Activated T-cell treated with anti-CD3 and anti-CD28 coated beads for 4 hours (primary cell): ENCODE data around the gene GAS6.

ENCODE experiments used
- DNase-seq: peaks from one replicate; pipeline ENCODE4 v3.0.0-alpha.2; 2020

Gene GAS6

DNA sequence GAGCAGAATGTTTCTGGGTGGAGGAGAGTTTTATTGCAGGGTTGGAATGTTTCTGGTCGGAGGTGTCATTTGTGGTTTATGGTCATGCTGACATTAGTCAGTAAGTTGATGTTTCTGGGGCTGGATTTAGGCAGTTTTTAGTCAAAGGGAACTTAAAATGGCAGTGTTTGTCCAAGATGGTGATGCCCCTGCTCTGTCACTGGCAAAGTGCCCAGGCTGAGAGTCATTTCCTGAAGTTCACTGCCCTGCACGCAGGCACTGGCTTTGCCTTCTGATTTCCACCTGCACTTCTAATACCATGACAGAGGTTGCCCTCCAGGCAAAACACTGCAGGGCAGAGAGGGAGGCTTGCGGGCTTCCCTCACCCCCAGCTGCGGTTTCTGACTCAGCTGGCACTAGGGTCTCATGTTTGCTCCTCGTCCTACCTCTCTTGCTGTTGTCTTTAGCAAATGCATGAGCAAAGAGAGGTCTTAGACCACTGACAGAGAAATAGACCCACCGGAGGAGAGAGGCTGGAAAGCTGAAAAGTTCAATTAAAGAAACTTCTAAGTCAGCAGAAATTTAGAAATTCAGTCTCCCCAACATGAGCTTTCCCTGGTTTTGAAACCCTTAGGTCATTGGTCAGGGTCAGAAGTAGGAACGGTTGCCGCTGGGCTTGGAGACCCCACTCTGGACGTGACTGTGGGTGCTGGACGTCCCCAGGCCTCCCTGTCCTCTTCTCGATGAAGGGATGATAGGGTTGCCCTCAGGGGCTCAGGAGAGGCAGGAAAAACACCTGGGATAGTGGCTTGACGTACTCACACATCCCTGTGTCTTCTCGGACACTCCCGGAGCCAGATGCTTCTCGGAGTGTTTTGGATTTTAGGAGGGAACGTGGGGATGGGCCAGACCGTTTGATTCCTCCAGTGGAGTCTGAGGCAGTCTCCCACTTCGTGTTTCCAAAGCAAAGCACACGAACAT lies 78.5 kb downstream of the GAS6 start:
- DNase-seq = no peak

DNA sequence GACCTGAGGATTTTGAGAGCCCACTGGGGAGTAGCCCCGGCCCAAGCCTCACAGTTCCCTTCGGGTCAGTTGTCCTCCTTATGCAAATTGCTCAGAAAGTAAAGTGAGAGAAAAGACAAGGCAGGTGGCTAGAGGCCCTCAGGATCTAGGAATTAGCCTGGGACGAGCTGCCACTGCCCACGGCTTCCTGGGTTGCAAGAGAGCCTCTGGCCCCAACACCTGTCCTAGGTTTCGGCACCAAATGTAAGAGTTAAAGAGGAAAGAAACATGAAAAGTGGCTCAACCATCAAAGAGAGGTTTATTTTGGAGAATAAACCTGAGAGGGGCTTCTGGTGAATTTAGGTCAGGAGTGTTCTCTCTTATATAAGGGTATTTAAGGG lies 79.2 kb downstream of the GAS6 start:
- DNase-seq = no peak

DNA sequence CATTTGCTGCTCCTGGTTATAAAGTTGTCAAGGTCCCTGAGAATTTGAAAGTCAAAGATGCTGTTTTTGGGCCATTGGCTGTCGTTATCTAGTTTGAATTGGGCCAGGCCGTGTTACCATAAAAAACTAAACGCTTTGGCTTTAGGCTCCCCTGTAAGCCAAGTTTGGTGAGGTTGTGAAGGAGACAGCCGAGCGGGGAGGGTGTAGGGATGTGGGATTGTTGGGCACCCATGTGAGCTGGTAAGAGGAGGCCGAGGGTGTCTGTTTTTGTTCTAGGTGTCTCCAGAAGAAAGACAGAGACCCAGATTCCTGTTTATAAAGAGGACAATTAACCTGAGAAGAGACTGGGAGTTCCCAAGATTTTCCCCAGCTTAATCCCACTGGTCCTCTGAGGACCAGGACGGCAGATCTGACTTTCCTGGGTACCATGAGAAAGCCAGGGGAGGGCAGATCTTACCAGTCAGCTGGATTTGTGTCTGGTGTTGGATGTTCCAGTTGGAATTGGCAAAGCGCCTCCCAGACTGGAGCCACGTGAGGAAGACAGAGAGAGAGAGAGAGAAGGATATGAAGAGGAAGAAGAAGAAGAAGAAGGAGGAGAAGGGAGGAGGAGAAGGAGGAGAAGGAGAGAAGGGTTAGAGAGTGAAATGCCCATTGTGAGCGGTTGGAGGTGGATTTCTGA lies 79.8 kb downstream of the GAS6 start:
- no peak for DNase-seq

DNA sequence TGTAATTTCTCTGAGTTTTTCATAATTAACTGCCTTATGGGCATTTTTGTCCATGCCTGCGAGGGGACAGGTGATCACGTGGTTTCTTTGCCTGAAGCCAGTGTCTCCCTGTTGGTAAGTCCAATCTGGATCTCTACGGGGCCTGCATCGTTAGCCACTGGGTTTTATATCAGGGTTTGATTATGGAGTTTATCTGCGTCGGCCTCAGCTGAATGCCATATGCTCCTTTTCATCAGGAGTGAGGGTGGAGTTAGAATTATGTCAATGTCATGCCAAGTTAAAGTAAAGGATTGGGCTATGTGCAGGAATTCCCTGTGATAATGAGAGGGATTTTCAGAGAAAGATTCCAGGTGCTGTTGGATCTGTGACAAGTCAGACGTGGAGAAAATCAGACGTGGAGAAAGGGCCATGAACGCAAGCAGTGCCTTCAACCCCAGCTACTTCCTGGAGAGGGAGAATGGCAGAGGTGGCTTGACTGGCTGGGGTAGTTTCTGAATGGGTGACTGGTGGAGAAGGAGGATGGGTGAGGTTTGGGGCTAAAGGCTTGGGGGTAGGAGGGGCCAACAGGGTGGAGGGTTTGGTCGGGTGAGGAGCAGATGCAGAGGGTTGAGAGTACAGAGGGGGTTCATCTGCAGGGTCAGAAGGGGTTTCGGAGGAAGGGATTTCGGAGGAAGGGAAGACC lies 80.5 kb downstream of the GAS6 start:
- no peak for DNase-seq

DNA sequence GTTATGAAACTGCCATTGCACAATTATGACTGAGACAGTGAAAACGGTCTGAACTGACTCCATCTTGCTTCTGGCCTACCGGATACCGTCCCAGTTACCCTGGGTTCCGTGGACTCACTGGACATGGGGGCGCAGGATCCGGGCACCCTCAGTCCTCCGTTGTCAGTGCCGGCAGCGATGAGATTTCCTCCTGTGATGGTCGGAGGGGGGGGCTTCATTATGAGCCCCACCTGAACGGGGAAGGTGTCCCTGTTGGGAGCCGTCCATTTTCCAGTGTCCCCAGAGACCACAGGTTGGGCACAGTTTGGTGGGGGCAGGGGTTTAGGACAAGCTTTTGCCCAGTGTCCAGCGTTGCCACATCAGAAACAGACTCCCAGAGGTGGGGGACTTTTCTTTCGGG lies 81.4 kb downstream of the GAS6 start:
- DNase-seq = no peak

DNA sequence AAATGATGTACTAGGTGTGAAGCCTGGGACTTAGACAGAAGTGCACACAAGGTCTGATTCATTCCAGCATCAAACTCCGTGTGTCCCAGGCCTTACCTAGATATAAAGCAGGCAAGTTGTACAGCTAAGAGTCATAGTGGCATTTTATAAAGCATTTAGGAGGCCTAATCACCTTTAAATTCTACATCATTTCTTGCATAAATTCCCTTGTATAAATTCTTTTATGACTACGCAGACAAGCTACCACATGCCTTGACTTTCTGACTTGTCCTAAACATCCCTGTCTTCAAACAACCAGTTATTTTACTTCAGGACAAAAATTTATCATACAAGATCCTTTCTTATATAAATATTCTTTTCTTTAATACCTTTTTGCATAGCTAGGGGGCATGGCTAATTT lies 82.3 kb downstream of the GAS6 start:
- DNase-seq = no peak

DNA sequence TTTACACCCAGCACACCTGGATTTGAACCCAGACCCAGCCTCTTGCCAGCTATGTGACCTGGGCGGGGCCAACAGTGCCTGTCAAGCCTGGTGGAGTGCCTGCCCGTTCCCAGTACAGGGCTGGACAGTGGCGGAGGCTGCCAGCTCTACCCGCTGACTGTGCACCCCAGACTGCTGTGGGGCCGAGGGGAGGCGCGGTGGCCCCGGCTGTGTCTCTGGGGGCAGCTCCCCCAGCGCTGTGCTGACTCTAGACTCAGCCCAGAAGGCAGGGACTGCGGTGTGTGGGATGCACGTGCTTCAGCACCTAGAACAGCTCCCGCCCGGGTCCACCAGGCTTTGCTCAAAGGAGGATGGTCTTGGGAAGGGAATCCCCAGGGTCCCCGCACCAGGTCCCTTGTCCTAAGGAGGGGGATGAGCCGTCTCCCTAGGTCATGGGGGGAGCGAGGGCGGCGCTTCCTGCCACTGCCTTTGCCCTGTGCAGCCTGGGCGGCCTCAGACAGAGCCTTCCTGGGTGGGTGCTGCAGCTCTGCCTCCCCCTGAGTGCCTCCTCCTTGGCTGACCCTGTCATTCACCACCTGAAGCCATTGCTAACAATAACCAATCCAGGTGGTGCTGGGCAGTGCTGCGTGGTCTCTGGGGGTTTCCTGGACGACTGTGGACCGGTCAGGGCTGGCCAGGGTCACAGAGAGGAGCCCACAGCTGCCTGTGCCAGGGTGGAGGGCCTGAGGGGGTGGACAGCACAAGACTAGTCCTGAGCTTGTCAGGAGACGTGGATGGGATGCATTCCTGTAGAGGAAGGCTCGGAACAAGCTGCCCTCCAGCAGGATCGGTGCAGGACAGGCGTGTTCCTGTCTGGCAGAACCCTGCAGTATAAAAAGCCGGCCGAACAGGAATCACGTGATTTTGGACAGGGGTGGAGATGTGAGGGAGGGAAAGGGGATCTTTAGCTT lies 86.3 kb downstream of the GAS6 start:
- no peak for DNase-seq

DNA sequence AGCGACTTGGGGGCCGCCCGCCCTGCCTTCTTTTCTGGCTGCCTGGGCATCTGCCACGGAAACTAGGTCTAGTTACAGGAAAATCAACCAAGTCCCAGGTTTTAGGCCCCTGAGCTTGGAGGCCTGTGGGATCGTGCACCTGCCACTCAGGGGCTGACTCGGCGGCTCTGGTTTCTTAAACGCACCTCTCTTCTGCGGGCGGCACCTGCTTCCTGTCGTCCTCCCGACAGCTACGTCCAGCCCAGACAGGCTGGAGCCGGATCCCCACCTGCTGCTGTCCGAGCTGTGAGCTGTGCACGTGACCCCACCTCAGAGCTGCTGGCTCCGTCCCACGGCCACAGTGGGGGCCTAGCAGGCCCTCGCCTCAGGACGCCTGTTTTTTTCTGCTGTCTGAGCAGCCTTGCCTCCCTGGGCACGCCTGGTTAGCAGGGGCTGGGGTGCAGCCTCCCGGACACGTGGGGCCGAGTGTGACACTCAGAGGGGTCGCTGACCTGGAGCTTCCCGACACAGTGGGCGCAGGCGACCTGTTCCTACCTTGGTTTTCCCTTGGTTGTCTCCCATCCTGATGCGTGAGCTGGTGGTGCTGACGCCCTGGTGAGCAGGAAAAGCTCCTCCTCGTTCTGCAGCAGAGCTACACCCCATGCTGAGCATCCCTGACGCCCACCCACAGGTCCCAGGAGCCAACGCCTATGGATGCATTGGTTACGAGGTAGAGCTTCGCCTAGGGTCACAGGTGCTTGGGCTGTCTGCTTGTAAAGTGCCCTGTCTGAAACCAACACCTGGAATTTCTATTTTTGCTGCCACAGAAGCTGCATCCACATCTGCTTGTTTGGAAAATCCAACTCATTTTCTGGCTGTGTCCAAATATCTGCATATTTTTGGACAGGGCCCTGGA lies 87.4 kb downstream of the GAS6 start:
- DNase-seq = no peak

DNA sequence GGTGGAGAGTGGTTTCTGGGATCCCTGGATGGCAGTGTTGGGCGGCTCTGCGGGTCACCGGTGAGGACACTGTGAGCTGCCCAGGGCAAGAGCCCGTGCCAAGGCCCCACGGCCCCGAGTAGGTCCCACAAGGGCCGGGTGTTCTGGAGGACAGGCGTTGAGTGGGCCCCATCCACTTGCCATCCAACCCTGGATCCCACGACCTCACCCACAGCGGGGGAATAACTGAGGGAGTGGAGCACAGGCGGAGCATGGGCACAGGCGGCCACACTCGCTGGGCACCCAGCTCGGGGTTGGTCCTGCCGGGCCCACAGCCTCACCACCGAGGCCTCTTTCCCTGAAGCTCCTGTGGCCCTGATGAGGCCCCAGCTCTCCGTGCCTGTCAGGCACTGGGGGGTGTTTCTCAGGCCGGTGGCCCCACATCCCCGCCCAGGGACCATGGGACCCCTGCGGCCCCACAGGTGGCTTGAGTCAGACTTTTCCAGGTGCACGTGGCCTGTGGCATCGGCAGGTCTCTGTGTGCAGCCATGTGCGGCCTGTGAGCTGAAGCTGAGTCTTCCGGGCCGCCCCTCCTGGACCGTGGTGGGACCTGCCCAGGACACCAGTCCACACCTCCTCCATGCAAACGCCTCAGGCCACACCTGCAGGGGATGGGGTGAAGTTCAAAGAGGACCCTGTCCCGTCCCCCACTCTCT lies 88.3 kb downstream of the GAS6 start:
- DNase-seq = no peak

DNA sequence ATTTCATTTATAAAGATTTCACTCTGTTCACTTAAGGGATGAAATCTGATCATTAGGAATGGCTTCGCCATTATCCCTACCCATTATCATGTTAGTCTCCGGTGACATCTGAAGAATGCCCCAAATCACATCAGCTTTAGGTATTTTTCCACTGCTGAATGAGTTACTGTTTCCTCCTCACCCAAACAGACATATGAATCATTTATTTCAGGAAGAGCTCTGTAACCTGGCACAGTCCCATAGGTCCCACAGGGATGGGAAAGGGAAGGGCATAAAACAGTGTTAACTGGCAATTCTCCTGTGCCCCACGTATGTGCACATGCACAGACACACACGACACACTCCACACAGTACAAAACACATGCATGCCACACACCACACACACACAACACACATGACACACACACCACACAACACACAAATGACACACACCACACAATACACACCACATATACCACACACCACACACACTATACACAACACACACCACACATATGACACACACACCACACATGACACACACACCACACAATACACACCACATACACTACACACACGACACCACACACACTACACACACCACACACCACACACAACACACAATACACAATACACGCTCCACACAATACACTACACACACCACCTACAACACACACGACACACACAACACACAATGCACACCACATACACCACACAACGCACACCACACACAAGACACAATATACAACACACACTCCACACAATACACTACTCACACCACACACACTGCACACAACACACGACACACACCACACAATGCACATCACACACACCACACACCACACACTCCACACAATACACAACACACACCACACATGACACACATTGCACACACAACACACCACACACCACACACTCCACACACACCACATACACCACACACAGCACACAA lies 89.4 kb downstream of the GAS6 start:
- no peak for DNase-seq

DNA sequence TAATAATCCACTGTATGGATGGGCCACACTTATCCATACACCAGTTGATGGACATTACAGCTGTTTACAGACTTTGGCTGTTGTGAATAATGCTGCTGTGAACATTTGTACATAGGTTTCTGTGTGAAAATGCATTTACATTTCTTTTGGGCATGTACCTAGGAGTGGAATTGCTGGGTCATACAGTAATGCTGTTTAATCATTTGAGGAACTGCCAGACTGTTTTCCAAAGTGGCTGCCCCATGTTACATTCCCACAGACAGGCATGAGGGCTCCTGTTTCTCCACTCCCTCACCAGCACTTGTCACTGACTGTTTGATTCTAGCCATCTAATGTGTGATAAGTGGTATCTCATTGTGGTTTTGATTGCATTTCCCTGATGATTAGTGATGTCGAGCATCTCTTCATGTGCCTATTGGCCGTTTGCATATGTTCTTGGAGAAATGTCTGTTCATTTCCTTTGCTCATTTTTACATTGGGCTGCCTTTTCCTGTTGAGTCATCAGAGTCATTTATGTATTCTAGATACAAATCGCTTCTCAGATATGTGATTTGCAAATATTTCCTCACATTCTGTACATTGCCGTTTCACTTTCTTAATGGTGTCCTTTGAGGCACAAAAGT lies 92.1 kb downstream of the GAS6 start:
- no peak for DNase-seq

DNA sequence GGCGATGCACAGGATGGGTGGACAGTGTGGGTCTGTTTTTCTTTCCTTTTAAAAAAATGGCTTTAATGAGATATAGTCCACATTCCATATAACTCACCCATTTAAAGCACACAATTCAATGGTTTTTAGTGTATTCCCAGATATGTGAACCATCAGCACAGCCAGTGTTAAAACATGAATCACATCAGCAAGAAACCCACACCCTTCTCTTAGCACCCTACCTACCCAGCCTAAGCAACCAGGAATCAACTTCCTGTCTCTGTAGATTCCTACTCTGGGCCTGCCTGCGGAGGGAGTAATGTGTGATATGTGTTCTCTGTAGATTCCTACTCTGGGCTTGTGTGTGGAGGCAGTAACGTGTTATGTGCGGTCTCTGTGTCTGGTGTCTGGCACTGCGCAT lies 92.9 kb downstream of the GAS6 start:
- no peak for DNase-seq
